Measurements from ENCODE around the gene KHDC4.
A peak's percentile ranks its signal among the peaks of the same experiment; 100 is the strongest.
"Not testable (repeated sequence)": the region's sequence is repeated elsewhere in the genome, so short reads cannot be mapped to it uniquely, and the experiment has no call there.

The KHDC4 gene

DNA sequence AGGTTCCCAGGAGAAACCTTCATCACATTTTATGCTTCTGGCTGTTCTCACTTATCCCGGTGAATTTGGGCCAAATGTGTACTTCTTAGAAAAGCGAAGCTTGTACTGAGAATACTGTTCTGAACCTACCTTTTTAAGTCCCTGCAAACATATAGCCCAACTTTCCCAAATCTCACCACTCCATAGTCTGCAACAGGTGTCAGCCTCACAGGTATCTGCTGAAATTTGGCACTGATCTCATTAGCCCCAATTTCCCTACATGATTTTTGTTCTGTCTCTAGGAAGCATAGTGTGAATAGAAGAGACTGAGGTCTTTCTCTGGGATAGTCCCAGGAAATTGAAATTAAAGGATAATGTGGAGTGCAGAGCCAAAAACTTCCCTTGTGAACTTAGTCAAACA lies 34.5 kb downstream of the KHDC4 start:
- H3K27me3 Mint-ChIP-seq (ENCODE audit: low read depth): no peaks in the 10 kb centered on the region
- no peaks in the 10 kb centered on the region for H3K4me1 Mint-ChIP-seq
- H3K27ac Mint-ChIP-seq: peak overlapping the region in 1 of 3 experiments; percentile 33

DNA sequence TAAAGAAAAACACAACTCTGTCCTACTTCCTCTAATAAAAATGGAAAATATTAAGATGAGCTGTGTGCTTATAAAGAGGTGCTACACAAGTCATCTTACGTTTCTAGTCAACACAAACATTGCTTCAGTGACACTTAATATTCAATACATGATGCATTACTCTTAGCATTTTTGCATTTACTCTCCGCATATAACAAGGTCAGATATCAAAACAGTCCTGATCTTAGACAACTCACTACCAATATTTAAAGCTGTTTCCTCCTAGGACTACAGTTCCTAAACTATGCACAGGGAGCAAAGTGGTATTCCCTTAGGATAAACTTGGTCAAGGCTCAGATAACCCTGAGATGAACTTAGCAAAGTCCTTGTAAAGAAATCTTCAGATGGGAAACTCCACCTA lies 35.3 kb downstream of the KHDC4 start:
- Mint-ChIP-seq H3K27ac (peak overlapping the region in 1 of 3 experiments; percentile 33), H3K9me3 (no peaks in the 10 kb centered on the region), H3K4me1 (no peaks in the 10 kb centered on the region), H3K27me3 (ENCODE audit: low read depth) (no peaks in the 10 kb centered on the region), H3K36me3 (ENCODE audit: low read depth) (peaks cover 48% of the 10 kb centered on the region), H3K4me3 (no peak overlapping the region)
- TF ChIP-seq, protein P1, sequence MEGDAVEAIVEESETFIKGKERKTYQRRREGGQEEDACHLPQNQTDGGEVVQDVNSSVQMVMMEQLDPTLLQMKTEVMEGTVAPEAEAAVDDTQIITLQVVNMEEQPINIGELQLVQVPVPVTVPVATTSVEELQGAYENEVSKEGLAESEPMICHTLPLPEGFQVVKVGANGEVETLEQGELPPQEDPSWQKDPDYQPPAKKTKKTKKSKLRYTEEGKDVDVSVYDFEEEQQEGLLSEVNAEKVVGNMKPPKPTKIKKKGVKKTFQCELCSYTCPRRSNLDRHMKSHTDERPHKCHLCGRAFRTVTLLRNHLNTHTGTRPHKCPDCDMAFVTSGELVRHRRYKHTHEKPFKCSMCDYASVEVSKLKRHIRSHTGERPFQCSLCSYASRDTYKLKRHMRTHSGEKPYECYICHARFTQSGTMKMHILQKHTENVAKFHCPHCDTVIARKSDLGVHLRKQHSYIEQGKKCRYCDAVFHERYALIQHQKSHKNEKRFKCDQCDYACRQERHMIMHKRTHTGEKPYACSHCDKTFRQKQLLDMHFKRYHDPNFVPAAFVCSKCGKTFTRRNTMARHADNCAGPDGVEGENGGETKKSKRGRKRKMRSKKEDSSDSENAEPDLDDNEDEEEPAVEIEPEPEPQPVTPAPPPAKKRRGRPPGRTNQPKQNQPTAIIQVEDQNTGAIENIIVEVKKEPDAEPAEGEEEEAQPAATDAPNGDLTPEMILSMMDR (IDR thresholded peaks at IDR 0.05; ENCODE audit: unreplicated experiment in 3 of 3): no peak

More for the DNA sequence above, 34.5 kb downstream of the KHDC4 start:
- TF ChIP-seq, protein P1 (IDR thresholded peaks at IDR 0.05; ENCODE audit: unreplicated experiment in 3 of 3): no peak
- Mint-ChIP-seq H3K36me3 (ENCODE audit: low read depth) (peaks cover 56% of the 10 kb centered on the region), H3K4me3 (no peak overlapping the region), H3K9me3 (no peaks in the 10 kb centered on the region)

DNA sequence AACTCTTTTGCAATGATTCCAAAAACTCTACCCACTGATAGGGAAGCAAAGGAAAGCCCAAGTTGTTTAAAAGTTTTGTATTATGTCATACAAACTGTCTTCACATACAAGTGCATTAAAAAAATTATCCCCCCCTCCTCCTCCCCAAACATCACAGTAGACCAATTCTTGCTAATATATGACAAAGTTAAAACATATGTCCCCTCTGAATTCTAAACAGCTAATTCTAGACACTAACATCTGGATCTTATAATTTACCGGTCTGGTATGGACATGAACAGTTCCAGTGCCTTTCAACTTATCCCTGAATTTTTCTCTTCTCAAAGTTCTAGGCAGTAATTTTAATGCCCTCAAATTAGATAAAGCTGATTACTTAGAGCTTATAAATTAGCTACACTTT lies 36.5 kb downstream of the KHDC4 start:
- Mint-ChIP-seq H3K4me1 (peaks cover 7% of the 10 kb centered on the region), H3K36me3 (ENCODE audit: low read depth) (peaks cover 44% of the 10 kb centered on the region), H3K9me3 (no peaks in the 10 kb centered on the region), H3K27ac (peak overlapping the region in 1 of 3 experiments; percentile 56), H3K27me3 (ENCODE audit: low read depth) (no peaks in the 10 kb centered on the region), H3K4me3 (no peak overlapping the region)
- TF ChIP-seq, protein P1 (IDR thresholded peaks at IDR 0.05; ENCODE audit: unreplicated experiment in 3 of 3): no peak

- not testable (repeated sequence) for H3K27ac Mint-ChIP-seq; H3K4me3 Mint-ChIP-seq; H3K27me3 Mint-ChIP-seq (ENCODE audit: low read depth); H3K4me1 Mint-ChIP-seq; H3K9me3 Mint-ChIP-seq
- H3K36me3 Mint-ChIP-seq (ENCODE audit: low read depth): peaks cover 39% of the 10 kb centered on the region
Measured at GRCh38 chr1:155896476-155896875, 37.7 kb downstream of the KHDC4 start.

DNA sequence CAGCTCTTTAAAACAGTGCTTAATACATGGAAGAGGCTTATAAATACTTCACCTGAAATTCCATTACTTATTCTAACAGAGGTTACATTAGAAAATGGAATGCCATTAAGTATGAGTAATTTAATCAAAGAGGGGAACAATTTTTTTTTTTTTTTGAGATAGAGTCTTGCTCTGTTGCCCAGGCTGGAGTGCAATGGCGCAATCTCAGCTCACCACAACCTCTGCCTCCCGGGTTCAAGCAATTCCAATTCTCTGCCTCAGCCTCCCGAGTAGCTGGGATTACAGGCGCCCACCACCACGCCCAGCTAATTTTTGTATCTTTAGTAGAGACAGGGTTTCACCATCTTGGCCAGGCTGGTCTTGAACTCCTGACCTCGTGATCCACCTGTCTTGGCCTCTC lies 38.6 kb downstream of the KHDC4 start:
- not testable (repeated sequence) for H3K4me3 Mint-ChIP-seq; H3K9me3 Mint-ChIP-seq; H3K27ac Mint-ChIP-seq; H3K27me3 Mint-ChIP-seq (ENCODE audit: low read depth); H3K4me1 Mint-ChIP-seq
- H3K36me3 Mint-ChIP-seq (ENCODE audit: low read depth): peaks cover 35% of the 10 kb centered on the region

DNA sequence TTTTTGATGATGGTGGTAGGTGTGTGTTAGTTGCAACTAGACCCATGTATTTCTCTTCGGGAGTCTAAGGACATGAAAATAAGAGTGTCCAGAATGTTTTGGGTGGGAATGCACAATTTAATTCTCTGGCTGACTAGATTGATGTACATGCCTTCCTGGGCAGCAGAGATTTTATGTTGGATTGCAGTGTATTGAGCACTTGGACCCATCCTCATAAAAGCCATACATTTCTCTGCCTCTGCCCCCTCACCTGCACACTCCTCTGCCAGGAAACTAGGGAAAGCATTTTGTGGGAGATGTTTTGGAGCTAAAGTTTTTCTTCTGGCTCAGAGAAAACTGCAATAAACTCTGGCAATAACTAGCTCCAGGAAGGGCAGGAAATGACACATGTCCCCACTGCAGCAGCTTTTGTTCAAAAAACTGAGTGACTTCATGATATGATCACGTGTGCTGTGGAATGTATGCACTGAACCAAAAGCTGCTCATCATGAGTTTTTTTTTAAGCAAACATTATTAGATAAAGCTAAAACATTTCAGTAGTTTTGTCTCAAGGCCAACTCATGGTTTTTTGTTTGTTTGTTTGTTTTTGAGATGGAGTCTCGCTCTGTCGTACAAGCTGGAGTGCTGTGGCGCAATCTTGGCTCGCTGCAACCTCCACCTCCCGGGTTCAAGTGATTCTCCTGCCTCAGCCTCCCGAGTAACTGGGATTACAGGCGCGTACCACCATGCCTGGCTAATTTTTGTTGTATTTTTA lies 40.6 kb downstream of the KHDC4 start:
- H3K4me3 Mint-ChIP-seq: no peak overlapping the region
- peaks cover 7% of the 10 kb centered on the region for H3K4me1 Mint-ChIP-seq
- H3K27me3 Mint-ChIP-seq (ENCODE audit: low read depth): no peaks in the 10 kb centered on the region
- H3K27ac Mint-ChIP-seq: peak overlapping the region; percentile 83 to 88 (median 86)
- H3K36me3 Mint-ChIP-seq (ENCODE audit: low read depth): peaks cover 15% of the 10 kb centered on the region
- TF ChIP-seq, protein P1 (IDR thresholded peaks at IDR 0.05; ENCODE audit: unreplicated experiment in 3 of 3): no peak
- H3K9me3 Mint-ChIP-seq: no peaks in the 10 kb centered on the region

GRCh38 chr1:155892796-155893195 lies 41.4 kb downstream of the KHDC4 start:
- peaks cover 7% of the 10 kb centered on the region for H3K4me1 Mint-ChIP-seq
- peaks cover 13% of the 10 kb centered on the region for H3K36me3 Mint-ChIP-seq (ENCODE audit: low read depth)
- TF ChIP-seq, protein P1 (IDR thresholded peaks at IDR 0.05; ENCODE audit: unreplicated experiment in 3 of 3): no peak
- H3K9me3 Mint-ChIP-seq: no peaks in the 10 kb centered on the region
- no peaks in the 10 kb centered on the region for H3K27me3 Mint-ChIP-seq (ENCODE audit: low read depth)
- H3K4me3 Mint-ChIP-seq: no peak overlapping the region
- H3K27ac Mint-ChIP-seq: peak overlapping the region; percentile 83 to 88 (median 86)

Measured in nephron (organoid).